HG03095 (cell line): ENCODE results near the gene FBXW7.

ENCODE experiments used
- ATAC-seq: cut with Tn5 transposase; IDR thresholded peaks from one replicate; pipeline ENCODE4 v1.9.1; 2021; ENCODE audit warnings: moderate library complexity; ENCODE audit not compliant: unreplicated experiment

The FBXW7 gene

DNA sequence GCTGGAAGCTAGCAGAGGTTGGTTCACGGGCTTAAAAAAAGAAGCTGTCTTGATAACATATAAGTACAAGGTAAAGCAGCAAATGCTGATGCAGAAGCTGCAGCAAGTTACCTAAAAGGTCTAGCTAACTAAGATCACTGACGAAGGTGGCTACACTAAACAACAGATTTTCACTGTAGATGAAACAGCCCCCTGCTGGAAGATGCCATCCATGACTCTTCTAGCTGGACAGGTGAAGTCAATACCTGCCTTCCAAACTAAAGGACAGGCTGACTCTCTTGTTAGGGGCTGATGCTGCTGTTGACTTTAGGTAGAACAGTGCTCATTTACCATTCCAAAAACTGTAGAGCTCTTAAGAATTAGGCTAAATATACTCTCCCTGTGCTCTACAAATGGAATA, 99.5 kb downstream of the FBXW7 start:
- no peak for ATAC-seq

DNA sequence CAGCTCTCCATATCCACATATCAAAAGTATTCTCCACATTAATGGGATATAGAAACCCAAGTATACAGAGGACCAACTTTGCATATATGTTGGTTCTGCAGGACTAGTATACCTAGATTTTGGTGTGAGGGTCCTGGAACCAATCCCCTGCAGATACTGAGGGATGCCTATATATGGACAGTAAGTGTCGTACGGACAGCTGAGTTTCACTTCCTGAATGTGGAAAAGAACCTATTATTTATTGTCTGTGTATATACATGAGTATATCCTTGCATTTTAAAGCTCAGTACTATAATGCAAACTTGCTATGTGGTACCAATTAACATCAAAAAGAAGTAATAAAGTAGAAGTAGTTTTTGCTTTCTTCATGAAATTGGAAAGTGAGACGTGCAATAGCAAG, 101.9 kb downstream of the FBXW7 start:
- no peak for ATAC-seq

DNA sequence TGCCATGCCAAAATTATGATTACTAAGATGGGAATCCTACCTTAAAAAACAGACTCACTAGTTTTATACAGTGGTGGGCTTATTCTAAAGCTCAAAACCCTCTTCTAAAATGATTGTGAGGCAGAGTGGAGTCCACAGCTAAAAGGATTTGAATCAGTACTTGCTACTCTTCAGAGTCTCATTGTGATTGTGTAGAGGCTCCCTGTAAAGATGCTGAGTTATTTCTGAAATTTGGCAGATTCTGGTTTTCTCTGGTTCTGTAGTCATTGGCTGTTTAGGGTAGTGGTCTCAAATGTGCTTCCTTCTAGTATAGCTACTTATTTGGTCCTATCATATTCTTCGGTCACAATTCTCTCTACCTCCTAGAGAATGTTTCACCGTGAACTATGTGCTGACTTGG, 104.1 kb downstream of the FBXW7 start:
- no peak for ATAC-seq

DNA sequence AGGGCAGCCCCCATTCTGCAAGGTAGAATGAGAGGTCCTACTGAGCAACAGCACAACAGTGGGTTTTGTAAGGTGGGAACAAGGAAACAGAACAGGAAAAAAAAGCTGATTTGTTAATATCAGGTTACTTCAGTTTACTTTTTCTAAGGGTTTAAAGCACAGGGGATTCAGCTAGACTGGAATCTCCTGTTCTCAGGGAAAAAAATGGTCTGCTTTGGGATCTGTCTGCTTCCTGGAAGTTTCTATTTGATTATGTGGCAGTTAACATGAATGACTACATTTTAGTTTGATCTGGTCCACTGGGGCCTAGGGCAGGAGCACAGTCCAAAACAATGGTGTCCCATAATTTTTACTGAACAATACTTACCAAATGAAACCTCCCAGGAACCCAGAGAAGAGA, 104.6 kb downstream of the FBXW7 start:
- ATAC-seq = no peak

DNA sequence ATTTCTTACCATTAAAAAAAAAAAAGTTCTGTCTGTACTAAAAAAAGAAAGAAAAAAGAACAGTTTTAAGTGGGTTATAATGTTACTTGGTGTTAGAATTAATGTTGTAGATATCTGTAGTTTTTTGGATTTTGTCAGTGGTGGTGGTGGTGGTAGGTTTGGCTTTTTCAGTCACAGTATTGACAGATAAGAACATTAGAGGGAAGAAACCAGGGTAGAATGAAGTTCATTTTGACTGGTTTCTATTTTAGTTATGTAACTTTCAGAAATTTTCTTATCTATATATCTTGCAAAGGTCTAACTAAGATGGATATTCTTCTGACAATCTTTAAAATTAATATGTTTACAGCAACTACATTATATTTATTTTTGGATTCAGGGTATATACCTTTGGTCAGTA, 105.4 kb downstream of the FBXW7 start:
- no peak for ATAC-seq

DNA sequence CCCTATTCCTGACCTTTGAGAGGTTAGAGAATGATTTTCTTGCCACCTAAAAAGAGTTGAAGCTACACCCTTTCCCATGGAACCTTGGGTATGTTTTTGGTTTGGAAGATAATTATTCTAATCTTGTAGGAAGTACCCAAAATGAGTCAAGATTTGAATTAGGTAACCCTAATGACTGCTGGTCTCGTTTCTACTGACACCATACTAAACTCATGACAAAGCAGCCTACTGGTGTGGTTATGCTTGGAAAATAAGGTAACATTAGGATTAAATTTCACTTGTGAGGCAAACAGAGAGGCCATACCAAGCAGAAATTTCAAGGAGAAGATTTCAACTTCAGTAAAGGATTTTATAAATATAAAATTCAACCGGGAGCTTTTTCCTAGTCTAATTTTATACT, 107.9 kb downstream of the FBXW7 start:
- no peak for ATAC-seq

DNA sequence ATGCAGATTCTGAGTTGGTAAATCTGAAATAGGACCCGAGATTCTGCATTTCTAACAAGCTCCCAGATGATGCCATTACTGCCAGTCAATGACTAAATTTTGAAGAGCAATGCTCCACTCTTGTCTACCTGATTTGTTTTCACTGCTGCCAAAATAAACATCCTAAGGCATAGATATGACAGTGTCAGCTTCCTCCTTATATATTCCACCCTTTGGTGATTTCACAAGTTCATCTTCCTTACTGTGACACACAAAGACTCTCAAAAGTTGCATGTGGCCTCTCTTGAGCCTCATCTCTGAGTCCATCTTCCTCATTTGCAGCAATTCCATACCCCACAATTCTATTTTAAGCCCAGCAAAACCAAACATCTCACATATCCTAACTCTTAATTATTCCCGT, 110.9 kb downstream of the FBXW7 start:
- ATAC-seq = no peak

DNA sequence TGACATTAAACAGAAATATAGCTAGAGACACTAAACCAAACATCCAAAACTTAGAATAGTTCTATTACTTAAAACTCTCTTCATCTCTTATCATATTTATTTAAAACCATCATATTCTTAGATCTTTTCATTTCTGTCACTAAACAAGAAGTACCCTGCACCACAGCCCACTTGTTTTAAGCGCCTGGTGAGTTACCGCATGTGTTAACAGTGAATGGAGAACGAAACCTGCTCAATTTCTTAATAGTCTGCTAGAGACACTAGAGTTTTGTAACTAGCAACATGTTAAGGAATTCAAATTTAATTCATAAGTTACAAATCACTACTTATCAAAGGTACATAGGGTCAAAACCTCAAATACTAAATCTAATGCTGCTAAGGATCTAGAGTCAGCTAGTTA, 111.5 kb downstream of the FBXW7 start:
- ATAC-seq = no peak

DNA sequence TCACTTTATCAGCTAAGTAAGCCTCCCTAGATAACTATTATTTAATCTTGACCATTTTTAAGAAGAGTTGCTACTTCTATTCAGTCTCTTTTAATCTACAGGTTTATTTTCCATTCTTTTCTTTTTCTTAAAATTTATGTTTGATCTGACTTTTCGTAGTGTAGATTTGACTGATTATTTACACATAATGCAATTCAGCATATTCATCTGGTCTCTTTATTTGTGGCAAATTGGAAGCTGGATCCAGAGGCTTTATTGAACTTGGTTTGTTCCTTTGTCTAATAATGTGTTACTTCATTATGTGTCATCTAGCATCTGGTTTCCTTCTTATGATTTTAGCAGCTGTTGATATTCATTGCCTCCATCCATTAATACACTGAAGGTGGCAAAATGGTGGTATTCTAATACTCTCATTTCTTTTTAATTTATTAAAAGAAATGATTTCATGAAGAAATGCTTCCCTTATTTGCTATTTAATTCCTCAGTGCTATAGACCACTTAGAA, 113.0 kb downstream of the FBXW7 start:
- no peak for ATAC-seq

DNA sequence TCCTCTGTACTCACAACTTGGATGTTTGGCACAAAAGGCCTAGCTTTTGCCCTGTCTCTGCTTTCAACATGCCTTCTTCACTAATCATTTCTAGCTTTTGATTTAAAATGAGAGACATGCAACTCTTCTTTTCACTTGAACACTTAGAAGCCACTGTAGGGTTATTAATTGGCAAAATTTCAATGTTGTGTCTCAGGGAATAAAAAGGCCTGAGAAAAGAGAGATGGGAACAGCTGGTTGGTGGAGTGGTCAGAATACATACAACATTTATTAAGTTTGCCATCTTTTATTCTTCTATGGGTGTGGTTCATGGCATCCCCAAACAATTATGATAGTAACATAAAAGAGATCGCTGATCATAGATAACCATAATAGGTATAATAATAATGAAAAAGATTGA, 114.3 kb downstream of the FBXW7 start:
- ATAC-seq = no peak

DNA sequence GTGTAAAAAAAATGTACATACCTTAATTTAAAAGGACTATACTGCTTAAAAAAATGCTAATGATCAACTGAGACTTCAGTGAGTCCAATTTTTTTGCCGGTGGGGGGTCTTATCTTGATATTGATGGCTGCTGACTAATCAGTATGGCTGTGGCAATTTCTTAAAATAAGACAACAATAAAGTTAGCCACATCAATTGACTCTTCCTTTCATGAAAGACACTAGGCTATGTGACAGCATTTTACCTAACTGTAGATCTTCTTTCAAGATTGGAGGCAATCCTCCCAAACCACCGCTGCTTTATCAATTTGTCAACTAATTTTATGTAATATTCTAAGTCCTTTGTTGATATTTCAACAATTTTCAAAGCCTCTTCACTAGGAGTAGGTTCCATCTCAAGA, 116.1 kb downstream of the FBXW7 start:
- no peak for ATAC-seq

DNA sequence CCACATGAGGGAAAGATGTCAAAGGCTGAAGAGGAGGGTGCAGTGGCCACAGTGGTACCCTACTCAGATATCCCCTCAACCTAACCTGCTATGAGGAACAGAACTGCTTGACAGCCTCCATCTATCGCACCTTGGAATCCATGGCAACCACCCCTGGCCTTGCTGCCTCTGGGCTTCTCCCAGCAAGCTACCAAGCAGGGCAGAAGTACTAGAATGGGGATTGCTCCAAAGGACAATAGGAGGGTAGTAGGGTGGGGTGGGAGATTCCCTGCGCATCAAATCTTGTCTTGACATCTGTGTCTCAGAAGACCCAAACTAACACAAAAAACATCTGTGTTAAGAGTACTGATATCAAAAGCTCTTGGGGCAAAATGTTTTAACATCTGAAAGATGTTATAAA, 118.2 kb downstream of the FBXW7 start:
- no peak for ATAC-seq

DNA sequence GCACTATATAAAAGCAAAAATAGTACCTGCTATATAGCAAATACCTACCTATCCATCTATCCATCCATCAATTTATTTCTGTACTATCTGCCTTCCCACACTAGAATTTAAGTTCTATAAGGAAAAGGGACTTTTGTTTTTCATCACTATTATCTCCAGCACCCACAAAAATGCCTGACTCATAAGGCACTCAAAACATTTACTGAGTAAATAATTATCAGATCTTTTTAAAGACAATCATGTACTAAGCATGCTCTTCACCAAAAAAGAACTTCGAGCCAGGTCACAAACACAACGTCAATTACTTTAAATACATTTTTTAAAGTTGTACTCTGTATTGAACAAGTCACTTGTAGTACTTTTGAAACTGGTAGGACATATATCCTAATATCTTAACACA, 119.9 kb downstream of the FBXW7 start:
- no peak for ATAC-seq

DNA sequence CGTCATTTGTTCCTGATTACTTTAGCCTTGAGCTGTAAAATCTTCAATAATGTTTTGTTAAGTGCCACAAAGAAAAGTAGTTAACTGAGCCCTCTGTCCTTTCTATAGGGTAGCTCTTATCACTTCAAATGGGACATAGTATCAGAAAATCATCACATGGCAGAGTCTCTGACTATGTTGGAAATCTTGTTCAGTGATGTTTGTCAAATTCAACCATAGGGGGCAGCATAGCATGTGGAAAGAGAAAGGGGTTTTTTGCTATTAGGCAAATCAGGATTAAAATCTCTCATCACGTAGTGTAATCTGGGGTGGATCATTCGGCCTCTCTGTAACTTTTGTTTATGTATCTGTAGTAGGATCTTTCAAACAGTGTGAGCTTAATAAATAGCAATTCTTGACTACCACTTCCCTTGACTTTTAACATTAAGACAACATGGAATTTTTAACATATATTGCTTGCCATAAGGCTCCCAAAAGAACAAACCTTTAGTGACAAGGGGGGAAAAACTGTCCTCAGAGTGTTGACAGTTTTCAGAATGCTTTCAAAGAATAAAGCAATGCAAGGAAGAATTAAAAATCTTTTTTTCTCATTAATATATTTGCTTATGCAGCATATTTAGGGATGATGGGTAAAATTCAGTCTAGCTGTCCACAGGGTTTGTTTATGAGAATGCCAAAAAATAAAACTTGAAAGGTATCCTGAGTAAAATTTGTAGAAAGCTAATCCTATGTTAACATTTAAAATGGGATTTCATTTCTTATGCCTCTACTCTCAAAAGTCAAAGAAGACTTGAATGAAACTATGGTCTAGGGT, 127.2 kb downstream of the FBXW7 start:
- ATAC-seq = no peak

DNA sequence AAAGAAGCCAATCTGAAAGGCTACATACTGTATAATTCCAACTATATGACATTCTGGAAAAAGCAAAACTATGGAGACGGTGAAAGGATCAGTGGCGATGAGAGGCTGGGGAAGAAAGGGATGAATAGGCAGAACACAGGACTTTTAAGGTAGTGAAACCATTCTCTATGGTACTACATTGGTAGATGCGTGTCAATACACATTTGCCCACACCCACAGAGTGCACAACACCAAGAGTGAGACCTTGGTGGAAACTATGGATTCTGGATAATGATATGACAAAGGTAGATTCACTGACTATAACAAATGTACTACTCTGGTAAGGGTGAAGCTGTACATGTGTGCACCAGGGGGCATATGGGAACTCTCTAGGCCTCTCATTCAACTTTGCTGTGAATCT, 134.5 kb downstream of the FBXW7 start:
- ATAC-seq = no peak

DNA sequence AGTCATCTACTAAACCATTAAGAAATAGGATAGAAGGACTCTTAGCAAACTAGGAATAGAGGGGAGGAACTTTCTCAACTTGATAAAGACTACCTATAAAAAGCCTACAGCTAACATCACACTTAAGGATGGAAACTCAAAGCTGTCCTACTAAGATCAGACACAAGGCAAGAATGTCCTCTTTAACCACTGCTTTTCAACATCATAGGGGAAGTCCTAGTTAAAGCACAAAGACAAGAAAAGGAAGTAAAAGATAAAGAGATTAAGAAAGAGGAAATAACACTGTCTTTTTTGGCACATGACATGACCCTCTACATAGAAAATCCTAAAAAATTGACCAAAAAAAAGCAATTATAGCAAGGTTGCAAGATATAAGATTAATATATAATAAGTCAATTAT, 136.6 kb downstream of the FBXW7 start:
- peak; percentile 61 for ATAC-seq

DNA sequence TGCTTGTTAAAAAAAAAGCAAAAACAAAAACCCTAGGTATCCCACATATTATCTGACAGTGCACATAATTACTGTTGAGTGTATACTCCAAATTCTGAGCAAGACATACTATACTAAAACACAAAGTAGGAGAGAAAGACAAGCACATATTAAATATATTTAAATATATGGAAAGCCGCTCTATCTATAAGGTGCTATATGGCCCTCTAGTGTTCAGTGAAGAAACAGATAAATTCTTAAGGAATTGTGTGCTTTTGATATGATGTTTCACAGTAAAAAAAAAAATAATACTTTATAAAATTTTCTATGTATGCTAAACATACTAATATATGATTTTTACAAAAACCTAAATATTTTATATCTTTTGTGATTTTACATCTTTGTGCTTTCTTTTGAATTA, 137.8 kb downstream of the FBXW7 start:
- no peak for ATAC-seq

DNA sequence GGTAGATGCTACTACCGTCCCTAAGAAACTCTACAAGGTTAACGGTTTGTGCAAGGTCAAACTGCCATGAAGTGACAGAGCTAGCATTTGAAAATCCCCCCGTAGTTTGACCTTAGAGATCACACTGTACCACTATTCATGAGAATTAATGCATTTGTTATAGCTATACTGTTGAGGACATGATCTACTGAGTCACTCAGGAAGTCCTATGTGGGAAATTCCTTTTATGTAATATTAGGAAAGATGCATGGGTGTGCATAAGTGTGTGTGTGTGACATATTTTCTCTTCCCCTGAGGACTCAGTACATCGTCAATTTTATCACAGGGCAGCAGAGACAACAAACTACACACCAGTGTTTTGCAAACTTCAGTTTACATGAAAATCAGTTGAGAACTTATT, 141.1 kb downstream of the FBXW7 start:
- no peak for ATAC-seq

DNA sequence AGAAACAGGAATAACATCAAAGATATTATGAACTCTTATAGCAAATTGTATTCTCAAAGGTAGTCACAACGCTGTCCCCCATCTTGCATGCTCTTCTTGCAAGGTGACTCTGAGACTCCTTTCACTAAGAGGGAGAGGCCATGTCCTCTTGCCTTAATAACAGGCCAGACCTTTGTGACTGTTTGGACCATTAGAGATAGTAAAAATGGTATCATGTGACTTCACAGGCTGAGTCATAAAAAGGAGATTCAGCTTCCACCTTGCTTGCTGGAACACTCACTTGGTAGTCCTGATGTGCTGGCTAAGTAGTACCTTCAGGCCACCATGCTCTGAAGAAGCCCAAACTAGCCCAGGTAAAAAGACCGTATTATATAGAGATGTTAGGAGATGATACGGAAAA, 143.8 kb downstream of the FBXW7 start:
- ATAC-seq = no peak

DNA sequence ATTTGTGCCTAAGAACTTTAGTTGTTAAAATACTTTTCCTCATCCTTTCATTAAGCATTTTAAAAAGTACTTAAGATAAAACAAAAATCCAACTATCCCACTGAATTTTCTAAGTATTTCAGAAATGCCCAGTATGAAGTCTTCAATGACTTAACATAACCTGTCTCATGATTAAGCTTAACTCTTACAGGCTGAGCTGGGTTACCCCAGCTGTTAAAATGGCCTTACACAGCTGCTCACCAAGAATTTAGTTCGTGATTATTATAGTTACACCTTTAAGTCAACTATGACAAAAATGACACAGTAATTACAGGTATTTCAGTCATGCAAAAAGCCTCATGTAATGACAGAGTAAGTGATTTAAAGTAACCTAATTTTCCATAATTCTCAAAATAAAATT, 145.7 kb downstream of the FBXW7 start:
- ATAC-seq = no peak

DNA sequence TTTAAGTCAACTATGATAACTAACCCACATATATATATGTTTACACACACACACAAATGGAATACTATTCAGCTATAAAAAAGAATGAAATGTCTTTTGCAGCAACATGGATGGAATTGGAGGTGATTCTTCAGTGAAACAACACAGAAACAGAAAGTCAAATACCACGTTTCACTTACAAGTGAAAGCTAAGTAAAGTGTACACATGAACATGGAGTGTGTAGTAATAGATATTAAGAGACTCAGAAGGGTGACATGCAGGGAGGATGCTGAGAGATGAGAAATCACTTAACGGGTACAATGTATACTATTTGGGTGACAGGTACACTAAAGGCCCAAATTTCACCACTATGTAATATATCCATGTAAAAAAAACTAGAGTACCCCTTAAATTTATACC, 146.5 kb downstream of the FBXW7 start:
- ATAC-seq = no peak

DNA sequence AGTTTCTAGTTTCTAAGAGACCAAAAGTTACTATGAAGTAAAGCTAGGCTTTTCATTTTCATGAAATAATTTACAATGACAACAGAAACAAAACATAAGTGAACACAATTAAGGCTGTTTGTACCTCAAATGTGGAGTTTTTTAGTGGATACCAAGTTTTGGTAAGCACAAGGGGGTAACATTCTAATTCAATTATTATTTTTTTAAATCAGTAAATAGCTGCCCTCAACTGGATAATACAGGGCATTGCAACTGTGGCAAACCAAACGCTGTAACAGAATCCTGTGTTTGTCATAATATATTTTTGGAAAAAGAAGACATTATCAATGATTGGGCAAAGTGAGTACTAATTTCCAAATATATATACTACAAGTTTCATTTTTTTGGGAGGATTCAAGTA, 150.3 kb downstream of the FBXW7 start:
- no peak for ATAC-seq
